Liver (tissue), 9 donors: ENCODE measurements around the gene HMGA1. TPM values are rescaled to one million over a fixed set of nuclear protein-coding genes. Genes with fewer than 3 reads are reported as not detected.

Experiments used
- DNase-seq: peaks from one replicate; pipeline ENCODE4 v3.0.0-alpha.2; 2017; ENCODE audit warnings: low spot score
- H3K27ac ChIP-seq, 2 donors: one replicate each; pipeline ENCODE4 v1.7.0; 2013; ENCODE audit warnings: inconsistent platforms in 2 of 2, low read length in 2 of 2, control low read depth in 1 of 2, low read depth in 1 of 2, mild to moderate bottlenecking in 1 of 2
- H3K27me3 ChIP-seq, 4 donors: one replicate each; pipeline versions ENCODE4 v1.6.1 to v1.7.0; 2013; ENCODE audit warnings: low read length in 3 of 4, inconsistent platforms in 1 of 4, mild to moderate bottlenecking in 1 of 4, moderate library complexity in 1 of 4; ENCODE audit not compliant: control insufficient read depth in 4 of 4, insufficient read depth in 4 of 4
- H3K36me3 ChIP-seq, 4 donors: one replicate each; pipeline versions ENCODE4 v1.6.1 to v1.7.0; 2013; ENCODE audit warnings: low read length in 3 of 4, mild to moderate bottlenecking in 3 of 4, low read depth in 1 of 4, moderate library complexity in 1 of 4; ENCODE audit not compliant: control insufficient read depth in 4 of 4, insufficient read depth in 3 of 4
- H3K4me1 ChIP-seq, 4 donors: one replicate each; pipeline versions ENCODE4 v1.6.1 to v1.7.0; 2013; ENCODE audit warnings: low read length in 3 of 4, mild to moderate bottlenecking in 3 of 4, moderate library complexity in 1 of 4; ENCODE audit not compliant: control insufficient read depth in 4 of 4, insufficient read depth in 4 of 4
- H3K4me3 ChIP-seq, 3 donors: one replicate each; pipeline versions ENCODE4 v1.6.1 to v1.7.0; 2013; ENCODE audit warnings: low read length in 3 of 3, control low read depth in 1 of 3, low read depth in 1 of 3, mild to moderate bottlenecking in 1 of 3
- H3K9ac ChIP-seq, 2 donors: one replicate each; pipeline ENCODE4 v1.7.0; 2013; ENCODE audit warnings: low read length in 2 of 2, mild to moderate bottlenecking in 2 of 2, moderate library complexity in 2 of 2, control low read depth in 1 of 2, low read depth in 1 of 2
- H3K9me3 ChIP-seq, 4 donors: one replicate each; pipeline versions ENCODE4 v1.6.1 to v1.7.0; 2013; ENCODE audit warnings: low read length in 3 of 4; ENCODE audit not compliant: control insufficient read depth in 4 of 4
- ATF3 ChIP-seq: IDR thresholded peaks from 2 replicates; pipeline ENCODE4 v1.6.1; 2016; ENCODE audit warnings: antibody characterized with exemption
- CTCF ChIP-seq: fragments of 150-350 bp; IDR thresholded peaks from 2 replicates; pipeline ENCODE4 v1.5.1; 2017; ENCODE audit warnings: improper control_type of control experiment, low read depth, low read length; ENCODE audit not compliant: missing input control
- EGR1 ChIP-seq, 2 donors: IDR thresholded peaks; 2 replicates each; pipeline ENCODE4 v1.6.1; 2016 to 2018; ENCODE audit warnings: antibody characterized with exemption in 2 of 2, low read depth in 2 of 2
- FOXA1 ChIP-seq: IDR thresholded peaks from 2 replicates; pipeline ENCODE4 v1.6.1; 2016; ENCODE audit warnings: antibody characterized with exemption
- FOXA2 ChIP-seq: IDR thresholded peaks from 2 replicates; pipeline ENCODE4 v1.6.1; 2016; ENCODE audit warnings: antibody characterized with exemption
- GABPA ChIP-seq, 2 donors: IDR thresholded peaks in 1 of 2; conservative IDR thresholded peaks in 1 of 2; 2 replicates each; pipeline ENCODE4 v1.6.1; 2016; ENCODE audit warnings: antibody characterized with exemption in 2 of 2, mild to moderate bottlenecking in 1 of 2, moderate library complexity in 1 of 2
- HNF4A ChIP-seq, 2 donors: conservative IDR thresholded peaks; 2 replicates each; pipeline ENCODE4 v1.6.1; 2016; ENCODE audit warnings: antibody characterized with exemption in 2 of 2, mild to moderate bottlenecking in 2 of 2
- HNF4G ChIP-seq: IDR thresholded peaks from 2 replicates; pipeline ENCODE4 v1.6.1; 2016; ENCODE audit warnings: antibody characterized with exemption
- JUND ChIP-seq, 2 donors: IDR thresholded peaks; 2 replicates each; pipeline ENCODE4 v1.6.1; 2016; ENCODE audit warnings: antibody characterized with exemption in 2 of 2
- MAX ChIP-seq: IDR thresholded peaks from 2 replicates; pipeline ENCODE4 v1.6.1; 2016; ENCODE audit warnings: antibody characterized with exemption
- NR2F2 ChIP-seq: IDR thresholded peaks from 2 replicates; pipeline ENCODE4 v1.6.1; 2016; ENCODE audit warnings: antibody characterized with exemption
- RAD21 ChIP-seq, 2 donors: IDR thresholded peaks; 2 replicates each; pipeline ENCODE4 v1.6.1; 2016; ENCODE audit warnings: antibody characterized with exemption in 2 of 2, mild to moderate bottlenecking in 2 of 2
- REST ChIP-seq: IDR thresholded peaks from 2 replicates; pipeline ENCODE4 v1.6.1; 2016; ENCODE audit warnings: antibody characterized with exemption, mild to moderate bottlenecking
- RXRA ChIP-seq, 2 donors: IDR thresholded peaks; 2 replicates each; pipeline ENCODE4 v1.6.1; 2017 to 2018; ENCODE audit warnings: antibody characterized with exemption in 2 of 2, mild to moderate bottlenecking in 1 of 2
- SP1 ChIP-seq: IDR thresholded peaks from 2 replicates; pipeline ENCODE4 v1.6.1; 2018; ENCODE audit warnings: antibody characterized with exemption, mild to moderate bottlenecking
- TAF1 ChIP-seq: conservative IDR thresholded peaks from 2 replicates; pipeline ENCODE4 v1.6.1; 2016; ENCODE audit warnings: antibody characterized with exemption, mild to moderate bottlenecking
- YY1 ChIP-seq: IDR thresholded peaks from 2 replicates; pipeline ENCODE4 v1.6.1; 2016; ENCODE audit warnings: antibody characterized with exemption, mild to moderate bottlenecking
- WGBS: extraction: QIAGEN DNeasy Blood & Tissue Kit; methylation state at CpG from one replicate; pipeline ENCODE4 v1.1.7; 2013; 5-methylcytosine and 5-hydroxymethylcytosine counted together
- polyA plus RNA-seq, 2 donors: library from polyadenylated mRNA; stranded (reverse) in 1 of 2; unstranded in 1 of 2; fragments of 200-250 nt in 1 of 2; fragments of >200 nt in 1 of 2; fragmentation: Nextera tagmentation in 1 of 2; extraction: Ambion mirVana in 1 of 2; gene quantifications; one replicate each; pipeline versions ENCODE4 v1.2.1 to v1.2.3, GENCODE V29; 2013 to 2015
- total RNA-seq, 2 donors: library from RNA; depleted of rRNA; stranded (reverse); fragments of >200 nt; gene quantifications; one replicate each; pipeline ENCODE4 v1.2.3, GENCODE V29; 2014
- donor health status: healthy.
- donor health status: healthy.
- donor health status: healthy.
- donor health status: healthy.
- donor health status: healthy.

The HMGA1 gene
- total and polyA plus RNA-seq, 4 donors: 4.2 to 118 (median 8.5) TPM

GRCh38 chr6:34289137-34289536 is 52.5 kb downstream of the HMGA1 start:
- Histone ChIP-seq H3K27ac (no peak overlapping the region), H3K9ac (no peak overlapping the region), H3K4me1 (no peaks in the 10 kb centered on the region), H3K9me3 (no peaks in the 10 kb centered on the region), H3K36me3 (peaks cover 5 to 15% (median 10%) of the 10 kb centered on the region in 4 donors), H3K4me3 (no peak overlapping the region), H3K27me3 (no peaks in the 10 kb centered on the region)
- WGBS: 97% methylated on average over 11 of the region's 11 CpGs
- TF ChIP-seq HNF4A (conservative IDR thresholded peaks at IDR 0.05) (no peak), RXRA (IDR thresholded peaks at IDR 0.05) (no peak), RAD21 (IDR thresholded peaks at IDR 0.05) (no peak), JUND (IDR thresholded peaks at IDR 0.05) (no peak), FOXA2 (no peak), MAX (no peak), YY1 (no peak), GABPA (IDR thresholded peaks at IDR 0.05 in 1 of 2, conservative IDR thresholded peaks at IDR 0.05 in 1 of 2) (no peak), EGR1 (IDR thresholded peaks at IDR 0.05; ENCODE audit: low read depth in 2 of 2) (no peak), NR2F2 (no peak), TAF1 (no peak), ATF3 (no peak), REST (no peak), FOXA1 (no peak), SP1 (no peak), HNF4G (no peak), CTCF (no peak)
- no peak for DNase-seq

GRCh38 chr6:34292954-34293353 is 56.3 kb downstream of the HMGA1 start:
- no peak for DNase-seq
- Histone ChIP-seq H3K27me3 (no peaks in the 10 kb centered on the region), H3K4me1 (no peaks in the 10 kb centered on the region), H3K4me3 (no peak overlapping the region), H3K27ac (no peak overlapping the region), H3K36me3 (peaks cover 5 to 11% (median 10%) of the 10 kb centered on the region in 4 donors), H3K9ac (no peak overlapping the region), H3K9me3 (no peaks in the 10 kb centered on the region)
- 94% methylated on average over 3 of the region's 3 CpGs for WGBS
- TF ChIP-seq GABPA (IDR thresholded peaks at IDR 0.05 in 1 of 2, conservative IDR thresholded peaks at IDR 0.05 in 1 of 2): no peak
- no peak for TF ChIP-seq FOXA1
- TF ChIP-seq RXRA (IDR thresholded peaks at IDR 0.05): no peak
- TF ChIP-seq CTCF: no peak
- TF ChIP-seq RAD21 (IDR thresholded peaks at IDR 0.05): no peak
- TF ChIP-seq MAX: no peak
- no peak for TF ChIP-seq EGR1 (IDR thresholded peaks at IDR 0.05; ENCODE audit: low read depth in 2 of 2)
- no peak for TF ChIP-seq NR2F2
- no peak for TF ChIP-seq TAF1
- no peak for TF ChIP-seq REST
- TF ChIP-seq JUND (IDR thresholded peaks at IDR 0.05): no peak
- no peak for TF ChIP-seq HNF4G
- no peak for TF ChIP-seq HNF4A (conservative IDR thresholded peaks at IDR 0.05)
- no peak for TF ChIP-seq YY1
- no peak for TF ChIP-seq ATF3
